HL-60 (cell line): Measurements from ENCODE around the gene MAP1A.

Experiments
- DNase-seq, 2 experiments: peaks; one replicate each; pipeline ENCODE4 v3.0.0-alpha.2; 2010 to 2020; ENCODE audit warnings: low read depth in 1 of 2, low spot score in 1 of 2
- H3K27ac ChIP-seq: fragments of 250-450 bp; sonication (Bioruptor Pico); replicated peaks from 2 replicates; pipeline ENCODE4 v1.5.1; 2020; ENCODE audit warnings: mild to moderate bottlenecking, moderate library complexity
- H3K27me3 ChIP-seq: fragments of 250-450 bp; sonication (Bioruptor Pico); 2 replicates; pipeline ENCODE4 v1.5.1; 2021; ENCODE audit warnings: mild to moderate bottlenecking, moderate library complexity; ENCODE audit not compliant: insufficient read depth, poor library complexity, severe bottlenecking
- H3K4me3 ChIP-seq: replicated peaks from 2 replicates; pipeline ENCODE4 v1.5.1; 2011; ENCODE audit warnings: mild to moderate bottlenecking, control low read depth, low read length; ENCODE audit not compliant: insufficient read depth
- GABPA ChIP-seq: IDR thresholded peaks from 2 replicates; pipeline ENCODE4 v1.6.1; 2012; ENCODE audit warnings: low read depth
- POLR2AphosphoS5 ChIP-seq: IDR thresholded peaks from 2 replicates; pipeline ENCODE4 v1.6.1; 2012; ENCODE audit warnings: low read depth
- SPI1 ChIP-seq: IDR thresholded peaks from 2 replicates; pipeline ENCODE4 v1.6.1; 2012; ENCODE audit warnings: low read depth, mild to moderate bottlenecking, borderline replicate concordance
- TF ChIP-seq, protein P1 (sequence below): IDR thresholded peaks from 2 replicates; pipeline ENCODE4 v1.6.1; 2012; ENCODE audit warnings: low read depth; ENCODE audit not compliant: insufficient replicate concordance
- TF ChIP-seq, protein P2 (sequence below): IDR thresholded peaks from one replicate; pipeline ENCODE4 v1.5.1; 2011; ENCODE audit warnings: low read length, control low read depth, inconsistent platforms; ENCODE audit not compliant: insufficient read depth

MAP1A gene

DNA sequence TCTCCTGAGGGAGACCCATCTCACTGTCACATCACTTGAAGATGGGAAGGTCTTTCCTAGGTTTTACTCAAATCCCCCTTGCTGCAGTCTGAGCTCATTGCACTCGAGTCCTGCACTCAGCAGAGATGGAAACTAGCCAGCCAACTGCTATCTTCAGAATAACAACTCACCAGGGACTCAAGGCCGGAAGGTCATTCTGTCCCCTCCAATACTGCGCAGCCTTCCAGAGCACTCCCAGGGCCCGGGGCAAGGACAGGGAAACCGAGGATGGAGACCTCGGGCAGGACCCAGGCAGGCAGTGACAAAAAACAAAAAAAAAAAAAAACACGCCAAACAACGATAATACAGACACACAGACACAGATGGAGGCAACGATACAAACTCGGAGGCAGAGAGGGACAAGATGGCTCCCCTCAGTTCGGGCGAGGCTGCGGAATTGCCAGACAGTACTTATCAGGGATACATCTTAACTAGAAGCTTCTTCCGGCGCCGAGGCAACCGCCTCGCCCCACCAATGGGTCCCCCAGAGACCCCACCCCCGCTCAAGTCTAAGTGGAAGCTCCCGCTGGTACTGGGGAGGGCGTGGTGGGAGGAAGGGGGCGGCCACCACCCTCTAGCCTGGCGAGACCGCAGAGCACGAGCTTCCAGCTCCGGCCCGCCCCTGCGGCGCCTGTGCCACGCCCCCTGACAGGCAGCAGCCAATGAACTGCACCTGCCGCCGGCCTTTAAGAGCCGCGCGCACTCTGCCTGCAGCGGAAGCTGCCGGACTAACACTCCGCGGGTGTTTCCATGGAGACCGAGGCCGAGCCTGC is 7.0 kb upstream of the MAP1A start:
- peak overlapping the region; percentile 63 for H3K27ac ChIP-seq

DNA sequence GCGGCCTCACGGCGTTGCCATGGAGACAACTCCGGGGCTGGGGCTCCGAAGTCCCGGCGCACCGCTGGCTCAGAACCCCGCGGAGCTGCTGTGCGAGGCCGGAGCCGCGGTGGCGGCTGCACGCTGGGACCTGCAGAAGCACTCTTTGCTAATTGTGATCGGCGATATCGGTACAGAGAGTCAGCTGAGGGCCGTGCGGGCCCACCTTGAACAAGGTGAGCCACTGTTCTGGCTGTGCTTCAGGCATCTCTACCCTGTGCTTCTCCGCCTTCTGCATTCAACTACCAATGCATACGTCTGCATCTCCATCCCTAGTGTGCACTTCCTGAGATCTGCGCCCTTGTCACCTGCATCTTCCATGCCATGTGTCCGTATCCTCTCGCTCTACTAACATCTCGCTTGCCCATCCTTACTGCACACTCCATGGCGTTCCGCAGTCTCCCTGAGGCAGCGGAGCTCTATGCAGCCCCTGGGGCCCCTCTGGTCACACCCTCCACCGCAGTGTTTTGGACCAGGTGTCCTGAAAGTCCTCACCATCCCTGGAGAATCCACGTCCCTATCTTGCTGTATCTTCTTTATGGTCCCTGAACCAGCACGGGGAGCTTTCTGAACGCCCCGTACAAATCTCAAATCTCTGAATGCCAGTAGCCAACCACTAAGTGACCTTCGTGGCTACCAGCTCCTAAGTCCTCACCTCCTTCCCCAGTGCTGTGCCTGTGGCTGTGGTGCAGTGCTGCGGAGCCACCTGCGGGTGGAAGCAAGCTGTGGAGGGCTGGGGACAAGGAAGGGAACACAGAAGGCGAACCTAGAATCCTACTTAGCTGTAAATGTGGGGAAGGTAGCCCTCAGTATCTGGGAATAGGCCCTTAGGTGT is 6.2 kb upstream of the MAP1A start:
- Histone ChIP-seq H3K4me3 (peak overlapping the region; percentile 82), H3K27ac (0 out of 2 replicates have a peak overlapping the region, but pooled peaks have one; percentile 0), H3K27me3 (no peaks in the 10 kb centered on the region)
- TF ChIP-seq, protein P1, sequence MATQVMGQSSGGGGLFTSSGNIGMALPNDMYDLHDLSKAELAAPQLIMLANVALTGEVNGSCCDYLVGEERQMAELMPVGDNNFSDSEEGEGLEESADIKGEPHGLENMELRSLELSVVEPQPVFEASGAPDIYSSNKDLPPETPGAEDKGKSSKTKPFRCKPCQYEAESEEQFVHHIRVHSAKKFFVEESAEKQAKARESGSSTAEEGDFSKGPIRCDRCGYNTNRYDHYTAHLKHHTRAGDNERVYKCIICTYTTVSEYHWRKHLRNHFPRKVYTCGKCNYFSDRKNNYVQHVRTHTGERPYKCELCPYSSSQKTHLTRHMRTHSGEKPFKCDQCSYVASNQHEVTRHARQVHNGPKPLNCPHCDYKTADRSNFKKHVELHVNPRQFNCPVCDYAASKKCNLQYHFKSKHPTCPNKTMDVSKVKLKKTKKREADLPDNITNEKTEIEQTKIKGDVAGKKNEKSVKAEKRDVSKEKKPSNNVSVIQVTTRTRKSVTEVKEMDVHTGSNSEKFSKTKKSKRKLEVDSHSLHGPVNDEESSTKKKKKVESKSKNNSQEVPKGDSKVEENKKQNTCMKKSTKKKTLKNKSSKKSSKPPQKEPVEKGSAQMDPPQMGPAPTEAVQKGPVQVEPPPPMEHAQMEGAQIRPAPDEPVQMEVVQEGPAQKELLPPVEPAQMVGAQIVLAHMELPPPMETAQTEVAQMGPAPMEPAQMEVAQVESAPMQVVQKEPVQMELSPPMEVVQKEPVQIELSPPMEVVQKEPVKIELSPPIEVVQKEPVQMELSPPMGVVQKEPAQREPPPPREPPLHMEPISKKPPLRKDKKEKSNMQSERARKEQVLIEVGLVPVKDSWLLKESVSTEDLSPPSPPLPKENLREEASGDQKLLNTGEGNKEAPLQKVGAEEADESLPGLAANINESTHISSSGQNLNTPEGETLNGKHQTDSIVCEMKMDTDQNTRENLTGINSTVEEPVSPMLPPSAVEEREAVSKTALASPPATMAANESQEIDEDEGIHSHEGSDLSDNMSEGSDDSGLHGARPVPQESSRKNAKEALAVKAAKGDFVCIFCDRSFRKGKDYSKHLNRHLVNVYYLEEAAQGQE = no peak
- TF ChIP-seq POLR2AphosphoS5 (no peak), SPI1 (no peak), GABPA (no peak)
- TF ChIP-seq, protein P2, sequence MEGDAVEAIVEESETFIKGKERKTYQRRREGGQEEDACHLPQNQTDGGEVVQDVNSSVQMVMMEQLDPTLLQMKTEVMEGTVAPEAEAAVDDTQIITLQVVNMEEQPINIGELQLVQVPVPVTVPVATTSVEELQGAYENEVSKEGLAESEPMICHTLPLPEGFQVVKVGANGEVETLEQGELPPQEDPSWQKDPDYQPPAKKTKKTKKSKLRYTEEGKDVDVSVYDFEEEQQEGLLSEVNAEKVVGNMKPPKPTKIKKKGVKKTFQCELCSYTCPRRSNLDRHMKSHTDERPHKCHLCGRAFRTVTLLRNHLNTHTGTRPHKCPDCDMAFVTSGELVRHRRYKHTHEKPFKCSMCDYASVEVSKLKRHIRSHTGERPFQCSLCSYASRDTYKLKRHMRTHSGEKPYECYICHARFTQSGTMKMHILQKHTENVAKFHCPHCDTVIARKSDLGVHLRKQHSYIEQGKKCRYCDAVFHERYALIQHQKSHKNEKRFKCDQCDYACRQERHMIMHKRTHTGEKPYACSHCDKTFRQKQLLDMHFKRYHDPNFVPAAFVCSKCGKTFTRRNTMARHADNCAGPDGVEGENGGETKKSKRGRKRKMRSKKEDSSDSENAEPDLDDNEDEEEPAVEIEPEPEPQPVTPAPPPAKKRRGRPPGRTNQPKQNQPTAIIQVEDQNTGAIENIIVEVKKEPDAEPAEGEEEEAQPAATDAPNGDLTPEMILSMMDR = no peak
- peak; percentile 24 to 49 for DNase-seq

More for the DNA sequence above, 7.0 kb upstream of the MAP1A start:
- peak overlapping the region; percentile 82 for H3K4me3 ChIP-seq
- H3K27me3 ChIP-seq = no peaks in the 10 kb centered on the region
- DNase-seq = peak; percentile 97 to 98
- TF ChIP-seq SPI1 (0 out of 2 replicates have a peak, but pooled peaks have one; percentile 6), POLR2AphosphoS5 (peak; percentile 20; the same call in 1 of the 2 replicates), GABPA (no peak)
- TF ChIP-seq, protein P1 = no peak
- TF ChIP-seq, protein P2 = peak; percentile 1

DNA sequence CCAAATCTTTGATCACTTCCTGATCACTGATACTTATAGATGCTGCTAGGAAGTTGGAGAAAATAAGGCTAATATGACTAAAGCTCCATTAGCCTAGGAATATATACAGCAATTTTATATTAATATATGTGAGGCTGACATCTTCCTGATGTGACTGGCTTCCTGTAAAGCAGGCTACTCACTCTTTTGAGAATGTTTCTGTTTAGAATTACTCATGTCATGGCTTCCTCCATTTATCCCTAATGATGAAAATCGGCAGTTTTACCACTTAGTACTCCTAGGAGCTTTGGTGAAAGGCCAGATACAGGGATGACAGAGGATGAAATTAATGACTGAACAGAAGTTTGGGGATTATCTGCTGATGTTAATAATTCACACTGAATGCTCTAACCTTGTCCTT is 3.9 kb upstream of the MAP1A start:
- Histone ChIP-seq H3K27ac (no peak overlapping the region), H3K27me3 (peaks cover 3% of the 10 kb centered on the region), H3K4me3 (no peak overlapping the region)
- TF ChIP-seq POLR2AphosphoS5 = no peak
- TF ChIP-seq, protein P1 = no peak
- no peak for TF ChIP-seq SPI1
- TF ChIP-seq, protein P2 = no peak
- no peak for TF ChIP-seq GABPA
- DNase-seq = no peak
